K562 (cell line): ENCODE measurements around the gene SLC7A6. TPM values are rescaled to one million over a fixed set of nuclear protein-coding genes. Genes with fewer than 3 reads are reported as not detected.

Experiments used
- ARID1B ChIP-seq: fragments of 450-650 bp; IDR thresholded peaks from 2 replicates; pipeline ENCODE4 v1.6.1; 2016; ENCODE audit warnings: antibody characterized with exemption, mild to moderate bottlenecking, inconsistent platforms
- DACH1 ChIP-seq: fragments of 450-650 bp; IDR thresholded peaks from 2 replicates; pipeline ENCODE4 v1.6.1; 2018; ENCODE audit not compliant: partially characterized antibody
- EP400 ChIP-seq: fragments of 450-650 bp; IDR thresholded peaks from 2 replicates; pipeline ENCODE4 v1.6.1; 2017; ENCODE audit warnings: antibody characterized with exemption, mild to moderate bottlenecking, moderate library complexity
- ERF ChIP-seq: fragments of 450-650 bp; formaldehyde crosslinking; IDR thresholded peaks from 2 replicates; pipeline ENCODE4 v1.4.0; 2020; ENCODE audit warnings: mild to moderate bottlenecking, mixed read lengths
- GABPB1 ChIP-seq: sonication (generic); formaldehyde crosslinking; IDR thresholded peaks from 2 replicates; pipeline ENCODE4 v1.8.0; 2022; ENCODE audit warnings: mild to moderate bottlenecking, missing genetic modification reagents
- GATA2 ChIP-seq: sonication (generic); formaldehyde crosslinking; IDR thresholded peaks from 2 replicates; pipeline ENCODE4 v1.4.0; 2020; ENCODE audit warnings: mild to moderate bottlenecking, missing genetic modification reagents
- KDM4B ChIP-seq, 2 experiments: fragments of 450-650 bp in 1 of 2; sonication (generic) in 1 of 2; IDR thresholded peaks; 2 replicates each; pipeline ENCODE4 v1.6.1; 2016 to 2017; ENCODE audit warnings: borderline replicate concordance in 2 of 2, antibody characterized with exemption in 1 of 2, low read depth in 1 of 2, mild to moderate bottlenecking in 1 of 2
- KDM5B ChIP-seq: fragments of 200-600 bp; sonication (generic); IDR thresholded peaks from 2 replicates; pipeline ENCODE4 v1.6.1; 2012; ENCODE audit warnings: low read depth, mild to moderate bottlenecking, moderate library complexity, low read length, control low read depth, inconsistent platforms; ENCODE audit not compliant: insufficient replicate concordance
- KLF10 ChIP-seq: fragments of 250-450 bp; sonication (Bioruptor Pico); IDR thresholded peaks from 2 replicates; pipeline ENCODE4 v1.6.1; 2021; ENCODE audit warnings: matching md5 sums
- NFYB ChIP-seq: IDR thresholded peaks from 2 replicates; pipeline ENCODE4 v1.6.1; 2011; ENCODE audit warnings: mild to moderate bottlenecking, moderate library complexity; ENCODE audit not compliant: insufficient read length; ENCODE audit errors: extremely low read depth
- PCBP1 ChIP-seq: fragments of 200-400 bp; formaldehyde crosslinking; IDR thresholded peaks from 2 replicates; pipeline ENCODE4 v1.6.1; 2018; ENCODE audit warnings: mild to moderate bottlenecking, low read depth, low read length; ENCODE audit not compliant: poor library complexity, severe bottlenecking
- PHF20 ChIP-seq: fragments of 450-650 bp; IDR thresholded peaks from 2 replicates; pipeline ENCODE4 v1.6.1; 2018; ENCODE audit not compliant: partially characterized antibody
- PHF21A ChIP-seq: fragments of 450-650 bp; IDR thresholded peaks from 2 replicates; pipeline ENCODE4 v1.6.1; 2017; ENCODE audit warnings: low read depth, borderline replicate concordance
- PURB ChIP-seq: sonication (generic); formaldehyde crosslinking; IDR thresholded peaks from 2 replicates; pipeline ENCODE4 v1.9.0; 2021; ENCODE audit warnings: low read depth, mild to moderate bottlenecking, missing genetic modification reagents
- PYGO2 ChIP-seq: fragments of 450-650 bp; IDR thresholded peaks from 2 replicates; pipeline ENCODE4 v1.6.1; 2016; ENCODE audit warnings: mild to moderate bottlenecking, missing genetic modification characterization, moderate library complexity, missing compliant biosample characterization
- RBBP5 ChIP-seq: fragments of 200-600 bp; sonication (generic); IDR thresholded peaks from 2 replicates; pipeline ENCODE4 v1.6.1; 2012; ENCODE audit warnings: borderline replicate concordance, mild to moderate bottlenecking, low read length, control low read depth, inconsistent platforms; ENCODE audit not compliant: insufficient read depth, poor library complexity, severe bottlenecking
- SIX5 ChIP-seq, 2 experiments: IDR thresholded peaks; 2 replicates each; pipeline ENCODE4 v1.6.1; 2011; ENCODE audit warnings: low read length in 2 of 2, borderline replicate concordance in 1 of 2, low read depth in 1 of 2, mild to moderate bottlenecking in 1 of 2, moderate library complexity in 1 of 2; ENCODE audit not compliant: insufficient read depth in 1 of 2
- SLC30A9 ChIP-seq: fragments of 250-450 bp; sonication (Bioruptor Pico); IDR thresholded peaks from 2 replicates; pipeline ENCODE4 v1.8.0; 2022; ENCODE audit warnings: mild to moderate bottlenecking, moderate library complexity
- ZNF41 ChIP-seq: fragments of 250-450 bp; sonication (Bioruptor Pico); conservative IDR thresholded peaks from 2 replicates; pipeline ENCODE4 v1.4.0; 2020; ENCODE audit warnings: mild to moderate bottlenecking
- ZNF764 ChIP-seq: fragments of 250-450 bp; sonication (Bioruptor Pico); IDR thresholded peaks from 2 replicates; pipeline ENCODE4 v1.4.0; 2020; ENCODE audit warnings: low read depth, mild to moderate bottlenecking, moderate library complexity
- polyA plus RNA-seq, 8 experiments: library from polyadenylated mRNA; depleted of rRNA in 4 of 8; stranded (reverse) in 5 of 8; unstranded in 3 of 8; fragments of >200 nt; fragmentation: Nextera tagmentation in 2 of 8; fragmentation: Illumina TruSeq in 1 of 8; extraction: Ambion mirVana in 2 of 8; extraction: Trizol in 1 of 8; gene quantifications; 2 replicates each; pipeline versions ENCODE4 v1.2.1 to v1.2.3, GENCODE V29; 2011 to 2014; ENCODE audit warnings: inconsistent platforms in 1 of 8, missing spikeins in 1 of 8
- total RNA-seq, 7 experiments: library from RNA; depleted of rRNA in 6 of 7; stranded (reverse); fragments of >200 nt in 6 of 7; fragmentation: Illumina TruSeq in 2 of 7; extraction: Trizol in 2 of 7; gene quantifications; 2 replicates each; pipeline versions ENCODE4 v1.2.1 to v1.2.3, GENCODE V29; 2011 to 2021; ENCODE audit warnings: low replicate concordance in 1 of 7
- TF ChIP-seq, protein P1 (sequence below), 2 experiments: fragments of 250-450 bp in 1 of 2; fragments of 450-650 bp in 1 of 2; sonication (Bioruptor Pico) in 1 of 2; IDR thresholded peaks; 2 replicates each; pipeline versions ENCODE4 v1.6.1 to v1.8.0; 2016 to 2021; ENCODE audit warnings: mild to moderate bottlenecking in 2 of 2, moderate library complexity in 2 of 2, missing compliant biosample characterization in 1 of 2, missing genetic modification characterization in 1 of 2
- TF ChIP-seq, protein P2 (sequence below): fragments of 450-650 bp; IDR thresholded peaks from 2 replicates; pipeline ENCODE4 v1.6.1; 2016
- TF ChIP-seq, protein P3 (sequence below): IDR thresholded peaks from 2 replicates; pipeline ENCODE4 v1.6.1; 2011; ENCODE audit not compliant: insufficient read length; ENCODE audit errors: extremely low read depth

The SLC7A6 gene
- total and polyA plus RNA-seq, 9 of the 15 experiments (the other 6 are each of a cell fraction or from before 2014, with no cell fraction given) = 12.6 to 60.1 (median 29.8) TPM

DNA sequence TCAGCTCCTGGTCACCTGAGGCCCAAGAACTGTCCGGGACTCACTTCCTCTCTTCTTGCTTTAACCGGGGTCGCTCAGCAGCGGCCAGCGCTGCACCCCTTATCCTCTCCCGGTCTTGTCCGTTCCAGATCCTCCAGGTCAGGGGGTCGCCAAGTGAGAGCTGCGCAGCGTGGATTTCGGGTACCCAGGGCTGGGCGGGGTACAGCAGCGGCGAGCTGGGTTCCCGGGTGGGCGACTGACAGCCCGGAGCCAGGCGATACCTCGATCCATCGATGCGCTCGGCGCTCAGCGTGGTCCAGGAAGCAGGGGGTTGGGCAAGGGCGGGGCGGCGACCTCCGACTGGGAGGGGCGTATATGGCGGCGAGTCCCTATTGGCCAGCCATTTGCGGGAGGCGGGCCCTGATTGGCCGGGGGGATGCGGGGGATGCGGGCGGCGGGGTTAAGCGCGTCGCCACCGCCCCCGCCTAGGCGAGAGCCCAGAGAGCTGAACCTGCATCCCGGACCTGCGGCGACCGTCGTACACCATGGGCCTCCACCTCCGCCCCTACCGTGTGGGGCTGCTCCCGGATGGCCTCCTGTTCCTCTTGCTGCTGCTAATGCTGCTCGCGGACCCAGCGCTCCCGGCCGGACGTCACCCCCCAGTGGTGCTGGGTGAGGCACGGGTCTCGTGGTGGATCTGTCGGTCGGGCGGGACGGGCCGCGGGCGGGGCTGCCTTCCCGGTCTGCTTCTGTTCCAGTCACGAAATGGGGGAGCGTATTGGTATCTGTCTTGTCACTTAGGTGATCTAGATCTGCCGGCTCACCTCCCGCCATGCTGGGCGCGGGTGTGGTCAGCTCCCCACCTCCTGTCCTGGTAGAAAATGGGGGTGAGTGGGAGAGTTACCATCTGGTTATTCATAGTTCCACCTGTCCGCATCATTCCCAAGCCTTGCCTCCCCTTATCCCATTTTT is 19.1 kb upstream of the SLC7A6 start, which contains the start of gene PLA2G15 (continued):
- TF ChIP-seq, protein P1, sequence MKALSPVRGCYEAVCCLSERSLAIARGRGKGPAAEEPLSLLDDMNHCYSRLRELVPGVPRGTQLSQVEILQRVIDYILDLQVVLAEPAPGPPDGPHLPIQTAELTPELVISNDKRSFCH (CRISPR knock-in tag; IDR thresholded peaks at IDR 0.05) = no peak
- TF ChIP-seq, protein P1 (tag; IDR thresholded peaks at IDR 0.05) = no peak
- TF ChIP-seq EP400 (peak; percentile 66; the same call in 1 of the 2 replicates), ZNF41 (CRISPR knock-in tag) (no peak), KDM4B (IDR thresholded peaks at IDR 0.05; ENCODE audit: borderline replicate concordance in 2 of 2, low read depth in 1 of 2) (peak in 1 of 2 experiments; percentile 56; a peak in 1 of 4 replicates), ARID1B (0 out of 2 replicates have a peak, but pooled peaks have one; percentile 46), GABPB1 (peak; percentile 72), PHF21A (peak; percentile 69; the same call in 1 of the 2 replicates), KLF10 (CRISPR knock-in tag) (no peak), SIX5 (IDR thresholded peaks at IDR 0.05; ENCODE audit: borderline replicate concordance in 1 of 2, insufficient read depth in 1 of 2, low read depth in 1 of 2, low read length in 2 of 2) (no peak), DACH1 (peak; percentile 6), SLC30A9 (CRISPR knock-in tag) (no peak), ERF (CRISPR knock-in tag) (no peak), NFYB (peak; percentile 90), KDM5B (peak; percentile 64), RBBP5 (peak; percentile 65), PCBP1 (peak; percentile 27), PYGO2 (no peak), PURB (CRISPR knock-in tag) (no peak), PHF20 (peak; percentile 46), GATA2 (CRISPR knock-in tag) (no peak; the same call in 1 of the 2 replicates), ZNF764 (CRISPR knock-in tag) (0 out of 2 replicates have a peak, but pooled peaks have one; percentile 43)
- TF ChIP-seq, protein P2, sequence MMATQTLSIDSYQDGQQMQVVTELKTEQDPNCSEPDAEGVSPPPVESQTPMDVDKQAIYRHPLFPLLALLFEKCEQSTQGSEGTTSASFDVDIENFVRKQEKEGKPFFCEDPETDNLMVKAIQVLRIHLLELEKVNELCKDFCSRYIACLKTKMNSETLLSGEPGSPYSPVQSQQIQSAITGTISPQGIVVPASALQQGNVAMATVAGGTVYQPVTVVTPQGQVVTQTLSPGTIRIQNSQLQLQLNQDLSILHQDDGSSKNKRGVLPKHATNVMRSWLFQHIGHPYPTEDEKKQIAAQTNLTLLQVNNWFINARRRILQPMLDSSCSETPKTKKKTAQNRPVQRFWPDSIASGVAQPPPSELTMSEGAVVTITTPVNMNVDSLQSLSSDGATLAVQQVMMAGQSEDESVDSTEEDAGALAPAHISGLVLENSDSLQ = peak; percentile 80
- TF ChIP-seq, protein P3, sequence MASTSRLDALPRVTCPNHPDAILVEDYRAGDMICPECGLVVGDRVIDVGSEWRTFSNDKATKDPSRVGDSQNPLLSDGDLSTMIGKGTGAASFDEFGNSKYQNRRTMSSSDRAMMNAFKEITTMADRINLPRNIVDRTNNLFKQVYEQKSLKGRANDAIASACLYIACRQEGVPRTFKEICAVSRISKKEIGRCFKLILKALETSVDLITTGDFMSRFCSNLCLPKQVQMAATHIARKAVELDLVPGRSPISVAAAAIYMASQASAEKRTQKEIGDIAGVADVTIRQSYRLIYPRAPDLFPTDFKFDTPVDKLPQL = no peak
